ENCODE measurements around the gene CALML4. TPM values are rescaled to one million over a fixed set of nuclear protein-coding genes. Genes with fewer than 3 reads are reported as not detected.
"Not testable (repeated sequence)": the region's sequence is repeated elsewhere in the genome, so short reads cannot be mapped to it uniquely, and the experiment has no call there.

CALML4 gene
- total and polyA plus RNA-seq, 2 experiments from 2014 or later: 49.6 to 79.8 TPM

DNA sequence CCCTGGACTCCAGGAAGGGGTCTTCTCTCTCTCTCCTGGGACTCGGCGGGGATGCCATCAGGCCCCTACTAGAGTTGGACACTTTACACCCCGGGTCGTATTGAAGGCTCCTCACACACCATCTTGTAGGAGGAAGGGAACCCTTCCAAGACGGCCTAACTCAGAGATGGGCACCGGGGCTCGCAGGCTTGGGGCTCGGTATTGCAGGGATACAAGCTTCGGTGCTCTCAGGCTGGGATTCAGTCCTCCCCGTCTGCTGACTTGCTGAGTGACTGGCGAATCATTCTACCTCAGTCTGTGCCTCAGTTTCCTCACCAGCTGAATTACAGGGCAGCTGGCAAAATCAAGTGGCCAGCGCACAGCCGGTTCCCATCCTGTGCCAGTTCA is 419 bp upstream of the CALML4 start:
- peaks cover 45% of the 10 kb centered on the region for H3K4me1 ChIP-seq (ENCODE audit: insufficient read depth)
- peak overlapping the region; percentile 71 for H3K4me2 ChIP-seq
- no peaks in the 10 kb centered on the region for H4K20me1 ChIP-seq (ENCODE audit: insufficient read depth, poor library complexity, severe bottlenecking)
- peaks cover 46% of the 10 kb centered on the region for H3K79me2 ChIP-seq
- H3K4me3 ChIP-seq: no peak overlapping the region
- peak overlapping the region; percentile 97 for H3K27ac ChIP-seq
- H3K27me3 ChIP-seq: no peaks in the 10 kb centered on the region
- H3K36me3 ChIP-seq (replicated peaks; ENCODE audit: insufficient read depth, low read depth): no peaks in the 10 kb centered on the region
- no peak overlapping the region for H2AFZ ChIP-seq
- H3K9me3 ChIP-seq (ENCODE audit: low read depth): no peaks in the 10 kb centered on the region
- H3K9me2 ChIP-seq (replicated peaks; ENCODE audit: insufficient read depth): no peaks in the 10 kb centered on the region
- DNase-seq (ENCODE audit: low spot score): no peak
- 93% methylated on average over 13 of the region's 13 CpGs for WGBS (ENCODE audit: low lambda C conversion rate, missing lambda C conversion rate)
- TF ChIP-seq, protein P1, sequence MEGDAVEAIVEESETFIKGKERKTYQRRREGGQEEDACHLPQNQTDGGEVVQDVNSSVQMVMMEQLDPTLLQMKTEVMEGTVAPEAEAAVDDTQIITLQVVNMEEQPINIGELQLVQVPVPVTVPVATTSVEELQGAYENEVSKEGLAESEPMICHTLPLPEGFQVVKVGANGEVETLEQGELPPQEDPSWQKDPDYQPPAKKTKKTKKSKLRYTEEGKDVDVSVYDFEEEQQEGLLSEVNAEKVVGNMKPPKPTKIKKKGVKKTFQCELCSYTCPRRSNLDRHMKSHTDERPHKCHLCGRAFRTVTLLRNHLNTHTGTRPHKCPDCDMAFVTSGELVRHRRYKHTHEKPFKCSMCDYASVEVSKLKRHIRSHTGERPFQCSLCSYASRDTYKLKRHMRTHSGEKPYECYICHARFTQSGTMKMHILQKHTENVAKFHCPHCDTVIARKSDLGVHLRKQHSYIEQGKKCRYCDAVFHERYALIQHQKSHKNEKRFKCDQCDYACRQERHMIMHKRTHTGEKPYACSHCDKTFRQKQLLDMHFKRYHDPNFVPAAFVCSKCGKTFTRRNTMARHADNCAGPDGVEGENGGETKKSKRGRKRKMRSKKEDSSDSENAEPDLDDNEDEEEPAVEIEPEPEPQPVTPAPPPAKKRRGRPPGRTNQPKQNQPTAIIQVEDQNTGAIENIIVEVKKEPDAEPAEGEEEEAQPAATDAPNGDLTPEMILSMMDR (IDR thresholded peaks at IDR 0.05; ENCODE audit: poor library complexity): no peak
- TF ChIP-seq EZH2 (IDR thresholded peaks at IDR 0.05; ENCODE audit: borderline replicate concordance): no peak
- no peak for TF ChIP-seq EZH2phosphoT487 (IDR thresholded peaks at IDR 0.05; ENCODE audit: low read depth, severe bottlenecking, unreplicated experiment)

- Histone ChIP-seq H3K4me3 (no peak overlapping the region), H4K20me1 (ENCODE audit: insufficient read depth, poor library complexity, severe bottlenecking) (peaks cover 4% of the 10 kb centered on the region)
These were observed 771 bp downstream of the CALML4 start for GRCh38 chr15:68204361-68204760.

GRCh38 chr15:68203956-68204355 is 1.2 kb downstream of the CALML4 start:
- no peak for DNase-seq (ENCODE audit: low spot score)
- Histone ChIP-seq H3K4me1 (ENCODE audit: insufficient read depth) (peaks cover 54% of the 10 kb centered on the region), H3K36me3 (replicated peaks; ENCODE audit: insufficient read depth, low read depth) (no peaks in the 10 kb centered on the region), H3K9me2 (replicated peaks; ENCODE audit: insufficient read depth) (no peaks in the 10 kb centered on the region), H3K9me3 (ENCODE audit: low read depth) (no peaks in the 10 kb centered on the region), H3K27ac (peak overlapping the region; percentile 97), H4K20me1 (ENCODE audit: insufficient read depth, poor library complexity, severe bottlenecking) (peaks cover 4% of the 10 kb centered on the region), H3K79me2 (peaks cover 51% of the 10 kb centered on the region), H3K4me2 (peak overlapping the region; percentile 77), H3K27me3 (no peaks in the 10 kb centered on the region), H3K4me3 (no peak overlapping the region), H2AFZ (no peak overlapping the region)
- WGBS (ENCODE audit: low lambda C conversion rate, missing lambda C conversion rate): 98% methylated on average over 5 of the region's 5 CpGs
- no peak for TF ChIP-seq EZH2 (IDR thresholded peaks at IDR 0.05; ENCODE audit: borderline replicate concordance)
- TF ChIP-seq, protein P1 (IDR thresholded peaks at IDR 0.05; ENCODE audit: poor library complexity): no peak

More at GRCh38 chr15:68204361-68204760, 771 bp downstream of the CALML4 start:
- Histone ChIP-seq H3K4me2 (peak overlapping the region; percentile 77), H2AFZ (no peak overlapping the region), H3K27ac (peak overlapping the region; percentile 97), H3K79me2 (peaks cover 51% of the 10 kb centered on the region), H3K9me3 (ENCODE audit: low read depth) (no peaks in the 10 kb centered on the region), H3K36me3 (replicated peaks; ENCODE audit: insufficient read depth, low read depth) (no peaks in the 10 kb centered on the region), H3K27me3 (no peaks in the 10 kb centered on the region), H3K9me2 (replicated peaks; ENCODE audit: insufficient read depth) (no peaks in the 10 kb centered on the region), H3K4me1 (ENCODE audit: insufficient read depth) (peaks cover 54% of the 10 kb centered on the region)
- 94% methylated on average over 7 of the region's 7 CpGs for WGBS (ENCODE audit: low lambda C conversion rate, missing lambda C conversion rate)
- TF ChIP-seq EZH2 (IDR thresholded peaks at IDR 0.05; ENCODE audit: borderline replicate concordance): no peak
- TF ChIP-seq EZH2phosphoT487 (IDR thresholded peaks at IDR 0.05; ENCODE audit: low read depth, severe bottlenecking, unreplicated experiment): no peak
- TF ChIP-seq, protein P1 (IDR thresholded peaks at IDR 0.05; ENCODE audit: poor library complexity): no peak
- no peak for DNase-seq (ENCODE audit: low spot score)

GRCh38 chr15:68203486-68203885 is 1.6 kb downstream of the CALML4 start:
- H3K4me1 ChIP-seq (ENCODE audit: insufficient read depth): peaks cover 54% of the 10 kb centered on the region
- H2AFZ ChIP-seq: no peak overlapping the region
- no peaks in the 10 kb centered on the region for H3K9me2 ChIP-seq (replicated peaks; ENCODE audit: insufficient read depth)
- no peaks in the 10 kb centered on the region for H3K36me3 ChIP-seq (replicated peaks; ENCODE audit: insufficient read depth, low read depth)
- peaks cover 4% of the 10 kb centered on the region for H4K20me1 ChIP-seq (ENCODE audit: insufficient read depth, poor library complexity, severe bottlenecking)
- H3K9me3 ChIP-seq (ENCODE audit: low read depth): no peaks in the 10 kb centered on the region
- H3K27me3 ChIP-seq: no peaks in the 10 kb centered on the region
- no peak for DNase-seq (ENCODE audit: low spot score)
- H3K27ac ChIP-seq: no peak overlapping the region
- WGBS (ENCODE audit: low lambda C conversion rate, missing lambda C conversion rate): 93% methylated on average over 5 of the region's 5 CpGs
- peaks cover 51% of the 10 kb centered on the region for H3K79me2 ChIP-seq
- TF ChIP-seq EZH2 (IDR thresholded peaks at IDR 0.05; ENCODE audit: borderline replicate concordance) (no peak), EZH2phosphoT487 (IDR thresholded peaks at IDR 0.05; ENCODE audit: low read depth, severe bottlenecking, unreplicated experiment) (no peak)
- TF ChIP-seq, protein P1 (IDR thresholded peaks at IDR 0.05; ENCODE audit: poor library complexity): no peak
- peak overlapping the region; percentile 77 for H3K4me2 ChIP-seq
- no peak overlapping the region for H3K4me3 ChIP-seq

GRCh38 chr15:68202994-68203393 is 2.1 kb downstream of the CALML4 start:
- H2AFZ ChIP-seq; H4K20me1 ChIP-seq (ENCODE audit: insufficient read depth, poor library complexity, severe bottlenecking); H3K9me2 ChIP-seq (replicated peaks; ENCODE audit: insufficient read depth); H3K4me3 ChIP-seq; H3K36me3 ChIP-seq (replicated peaks; ENCODE audit: insufficient read depth, low read depth); H3K27ac ChIP-seq; DNase-seq (ENCODE audit: low spot score); H3K9me3 ChIP-seq (ENCODE audit: low read depth); H3K27me3 ChIP-seq: not testable (repeated sequence)
- 96% methylated on average over 7 of the region's 7 CpGs for WGBS (ENCODE audit: low lambda C conversion rate, missing lambda C conversion rate)
- H3K79me2 ChIP-seq: peaks cover 51% of the 10 kb centered on the region
- peaks cover 54% of the 10 kb centered on the region for H3K4me1 ChIP-seq (ENCODE audit: insufficient read depth)
- H3K4me2 ChIP-seq: peak overlapping the region; percentile 77
